ENCODE measurements around the gene MAP3K14.

DNA sequence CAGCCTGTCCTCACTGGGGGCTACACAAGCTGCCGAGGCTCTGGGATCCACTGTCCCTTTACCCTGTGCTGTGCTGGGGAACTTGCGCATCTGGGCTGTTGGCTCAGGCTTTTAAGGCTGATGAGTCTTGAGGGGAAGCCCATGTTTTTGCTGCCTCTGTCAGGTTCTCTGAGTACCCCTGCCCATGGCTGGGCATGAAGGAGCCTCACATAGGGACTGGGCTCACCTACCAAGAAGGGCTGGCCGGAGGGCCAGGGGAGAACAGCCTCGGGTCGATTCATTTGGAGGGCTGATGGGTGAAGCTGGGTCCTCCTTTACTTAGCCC, 80.6 kb downstream of the MAP3K14 start:
- TF ChIP-seq, protein P1, sequence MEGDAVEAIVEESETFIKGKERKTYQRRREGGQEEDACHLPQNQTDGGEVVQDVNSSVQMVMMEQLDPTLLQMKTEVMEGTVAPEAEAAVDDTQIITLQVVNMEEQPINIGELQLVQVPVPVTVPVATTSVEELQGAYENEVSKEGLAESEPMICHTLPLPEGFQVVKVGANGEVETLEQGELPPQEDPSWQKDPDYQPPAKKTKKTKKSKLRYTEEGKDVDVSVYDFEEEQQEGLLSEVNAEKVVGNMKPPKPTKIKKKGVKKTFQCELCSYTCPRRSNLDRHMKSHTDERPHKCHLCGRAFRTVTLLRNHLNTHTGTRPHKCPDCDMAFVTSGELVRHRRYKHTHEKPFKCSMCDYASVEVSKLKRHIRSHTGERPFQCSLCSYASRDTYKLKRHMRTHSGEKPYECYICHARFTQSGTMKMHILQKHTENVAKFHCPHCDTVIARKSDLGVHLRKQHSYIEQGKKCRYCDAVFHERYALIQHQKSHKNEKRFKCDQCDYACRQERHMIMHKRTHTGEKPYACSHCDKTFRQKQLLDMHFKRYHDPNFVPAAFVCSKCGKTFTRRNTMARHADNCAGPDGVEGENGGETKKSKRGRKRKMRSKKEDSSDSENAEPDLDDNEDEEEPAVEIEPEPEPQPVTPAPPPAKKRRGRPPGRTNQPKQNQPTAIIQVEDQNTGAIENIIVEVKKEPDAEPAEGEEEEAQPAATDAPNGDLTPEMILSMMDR (IDR thresholded peaks at IDR 0.05; ENCODE audit: low read depth, low read length, poor library complexity, severe bottlenecking): no peak
- TF ChIP-seq EZH2phosphoT487 (IDR thresholded peaks at IDR 0.05; ENCODE audit: borderline replicate concordance, low read length): no peak

Measured in DOHH2 (cell line).